SK-N-MC (cell line): Measurements from ENCODE around the gene COL13A1.

ENCODE experiments used
- EZH2 ChIP-seq: fragments of 200-600 bp; sonication (generic); IDR thresholded peaks from one replicate; pipeline ENCODE4 v1.6.1; 2017; ENCODE audit warnings: antibody characterized with exemption
- POLR2AphosphoS5 ChIP-seq: IDR thresholded peaks from 2 replicates; pipeline ENCODE4 v1.6.1; 2012; ENCODE audit warnings: mild to moderate bottlenecking, low read depth, low read length, borderline replicate concordance

- TF ChIP-seq POLR2AphosphoS5, result no peak
- no peak for TF ChIP-seq EZH2
Measured at GRCh38 chr10:69898941-69899340, 97.2 kb downstream of the COL13A1 start.
